ENCODE data around the gene KIF26A.
A peak's percentile ranks its signal among the peaks of the same experiment; 100 is the strongest.
"Not testable (repeated sequence)": the region's sequence is repeated elsewhere in the genome, so short reads cannot be mapped to it uniquely, and the experiment has no call there.

Gene KIF26A

GRCh38 chr14:104225278-104226190 is 87.1 kb downstream of the KIF26A start:
- DNase-seq, result not testable (repeated sequence)

DNA sequence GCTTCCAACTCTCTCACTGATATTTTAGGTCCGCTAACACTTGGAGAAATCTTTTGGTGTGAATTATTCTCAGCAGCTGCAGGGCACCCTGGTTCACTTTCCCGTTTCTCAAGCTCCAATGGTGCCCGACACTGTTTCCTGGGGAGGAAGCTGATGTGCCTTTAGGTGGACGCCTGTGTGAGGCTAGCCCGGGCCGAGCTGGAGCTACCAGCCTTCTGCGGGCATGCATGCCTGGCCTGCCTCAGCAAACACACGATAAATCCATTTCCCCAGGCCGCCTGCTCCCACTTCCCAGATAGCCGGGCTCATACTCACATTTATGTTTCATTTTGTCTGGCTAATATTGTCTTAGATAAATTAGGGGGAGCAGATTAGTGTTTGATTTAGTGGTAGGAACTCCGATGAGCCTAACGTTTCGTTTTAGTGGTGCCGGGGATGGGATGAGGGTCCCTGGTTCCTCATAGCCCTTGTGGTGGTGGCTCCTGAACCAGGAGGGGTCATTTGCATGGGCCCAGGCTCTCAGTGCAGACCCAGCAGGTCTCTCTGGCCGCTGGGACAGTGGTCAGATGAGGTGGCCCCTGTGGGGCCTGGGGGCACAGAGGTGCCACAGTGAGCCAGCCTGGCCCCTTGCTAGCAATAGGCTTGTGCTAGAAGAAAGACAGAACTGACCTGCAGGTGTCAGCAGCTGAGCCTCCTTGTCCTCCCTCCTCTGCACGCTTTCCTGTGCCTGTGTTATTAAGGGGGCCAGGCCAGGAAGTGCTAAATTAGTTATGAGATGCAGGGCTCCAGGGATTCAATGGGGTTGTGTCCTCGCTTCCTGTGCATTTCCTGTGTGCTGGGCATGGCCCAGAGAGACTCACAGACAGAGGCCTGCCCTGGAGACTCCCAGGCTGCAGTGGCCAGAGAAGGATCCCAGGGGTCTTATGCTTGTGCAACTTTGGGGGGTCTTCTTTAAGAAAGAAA is 88.3 kb downstream of the KIF26A start:
- peak; percentile 8 for DNase-seq

DNA sequence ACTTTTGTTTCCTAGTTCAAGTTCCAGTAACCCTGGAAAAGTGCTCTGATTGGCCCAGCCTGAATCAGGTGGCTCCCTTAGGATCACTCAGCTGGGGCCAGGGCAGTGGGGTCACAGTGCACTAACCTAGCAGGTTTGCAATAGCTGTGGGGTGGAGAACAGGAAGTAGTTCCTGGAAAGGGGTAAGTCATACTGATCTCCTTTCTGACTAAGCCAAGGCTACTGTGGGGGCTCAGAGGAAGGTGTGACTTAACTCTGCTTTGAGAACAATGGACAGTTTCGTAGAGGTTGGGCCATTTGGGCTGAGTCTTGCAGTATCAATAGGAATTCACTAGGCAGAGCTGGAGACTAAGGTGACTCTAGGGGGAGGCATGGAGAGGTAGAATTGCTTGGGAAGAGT is 89.4 kb downstream of the KIF26A start:
- peak; percentile 85 for DNase-seq

- DNase-seq, result no peak
These were observed 89.8 kb downstream of the KIF26A start for GRCh38 chr14:104228221-104228620.

GRCh38 chr14:104228716-104229533 is 90.5 kb downstream of the KIF26A start:
- no peak for DNase-seq

- DNase-seq, result no peak
These were observed 91.2 kb downstream of the KIF26A start for GRCh38 chr14:104229534-104230055.

GRCh38 chr14:104230119-104230815 is 91.9 kb downstream of the KIF26A start:
- no peak for DNase-seq

Measured in activated CD4-positive, alpha-beta T cell treated with anti-CD3 and anti-CD28 coated beads, Interleukin-10, Interleukin-2, amounts not matched to agents 100 ng/mL and 50 ng/mL, durations not matched to agents 16 hours and 8 hours (primary cell).